HepG2 (cell line): Measurements from ENCODE around the gene CROT. TPM values are rescaled to one million over a fixed set of nuclear protein-coding genes. Genes with fewer than 3 reads are reported as not detected.

Experiments used
- AFF4 ChIP-seq: sonication (generic); formaldehyde crosslinking; IDR thresholded peaks from 2 replicates; pipeline ENCODE4 v1.4.0; 2020; ENCODE audit warnings: missing genetic modification reagents
- E2F1 ChIP-seq: sonication (generic); formaldehyde crosslinking; IDR thresholded peaks from 2 replicates; pipeline ENCODE4 v1.5.0; 2020; ENCODE audit warnings: missing genetic modification reagents
- FOXJ3 ChIP-seq: sonication (generic); formaldehyde crosslinking; IDR thresholded peaks from 2 replicates; pipeline ENCODE4 v1.4.0; 2020; ENCODE audit warnings: missing genetic modification reagents, mild to moderate bottlenecking, borderline replicate concordance
- FOXM1 ChIP-seq: sonication (generic); formaldehyde crosslinking; IDR thresholded peaks from 2 replicates; pipeline ENCODE4 v1.5.0; 2020; ENCODE audit warnings: missing genetic modification reagents
- HNF4G ChIP-seq, 2 experiments: sonication (generic) in 1 of 2; formaldehyde crosslinking in 1 of 2; IDR thresholded peaks; 2 replicates each; pipeline versions ENCODE4 v1.4.0 to v1.6.1; 2011 to 2020; ENCODE audit warnings: borderline replicate concordance in 2 of 2, low read depth in 2 of 2, mild to moderate bottlenecking in 2 of 2, low read length in 1 of 2, missing genetic modification reagents in 1 of 2, moderate library complexity in 1 of 2
- JUN ChIP-seq: sonication (generic); formaldehyde crosslinking; IDR thresholded peaks from 2 replicates; pipeline ENCODE4 v1.4.0; 2020; ENCODE audit warnings: mild to moderate bottlenecking, missing genetic modification reagents
- MXD1 ChIP-seq: sonication (generic); formaldehyde crosslinking; IDR thresholded peaks from 2 replicates; pipeline ENCODE4 v1.4.0; 2020; ENCODE audit warnings: mild to moderate bottlenecking, missing genetic modification reagents
- NCOA5 ChIP-seq: sonication (generic); formaldehyde crosslinking; IDR thresholded peaks from 2 replicates; pipeline ENCODE4 v1.4.0; 2020; ENCODE audit warnings: missing genetic modification reagents
- PCBP2 ChIP-seq: fragments of 200-400 bp; formaldehyde crosslinking; optimal IDR thresholded peaks from 2 replicates; pipeline ENCODE3; 2018; ENCODE audit warnings: low read length, low read depth; ENCODE audit not compliant: poor library complexity, severe bottlenecking
- POLR2A ChIP-seq, 2 experiments: IDR thresholded peaks; 2 replicates each; pipeline ENCODE4 v1.6.1; 2011; ENCODE audit warnings: low read depth in 2 of 2, low read length in 2 of 2, mild to moderate bottlenecking in 1 of 2, moderate library complexity in 1 of 2; ENCODE audit not compliant: insufficient read depth in 1 of 2
- TBL1XR1 ChIP-seq: fragments of 150-350 bp; IDR thresholded peaks from 2 replicates; pipeline ENCODE4 v1.6.1; 2014; ENCODE audit warnings: borderline replicate concordance, low read length; ENCODE audit not compliant: partially characterized antibody
- TEAD2 ChIP-seq: sonication (generic); formaldehyde crosslinking; IDR thresholded peaks from 2 replicates; pipeline ENCODE4 v1.9.0; 2021; ENCODE audit warnings: missing genetic modification reagents
- ZNF207 ChIP-seq: fragments of 450-650 bp; IDR thresholded peaks from 2 replicates; pipeline ENCODE4 v1.6.1; 2016; ENCODE audit warnings: antibody characterized with exemption, borderline replicate concordance
- ZNF317 ChIP-seq: sonication (generic); formaldehyde crosslinking; IDR thresholded peaks from 2 replicates; pipeline ENCODE4 v1.5.0; 2020; ENCODE audit warnings: mild to moderate bottlenecking, missing genetic modification reagents
- ZNF350 ChIP-seq: sonication (generic); formaldehyde crosslinking; IDR thresholded peaks from 2 replicates; pipeline ENCODE4 v1.4.0; 2020; ENCODE audit warnings: mild to moderate bottlenecking, low read depth, missing genetic modification reagents, borderline replicate concordance
- ZNF530 ChIP-seq: sonication (generic); formaldehyde crosslinking; IDR thresholded peaks from 2 replicates; pipeline ENCODE4 v1.5.0; 2020; ENCODE audit warnings: low read depth, mild to moderate bottlenecking, missing genetic modification reagents
- ZNF570 ChIP-seq: sonication (generic); formaldehyde crosslinking; IDR thresholded peaks from 2 replicates; pipeline ENCODE4 v1.4.0; 2020; ENCODE audit warnings: mild to moderate bottlenecking, missing genetic modification reagents, borderline replicate concordance
- ZSCAN20 ChIP-seq: sonication (generic); formaldehyde crosslinking; IDR thresholded peaks from 2 replicates; pipeline ENCODE4 v1.4.0; 2020; ENCODE audit warnings: missing genetic modification reagents, mild to moderate bottlenecking, borderline replicate concordance
- ZSCAN22 ChIP-seq: sonication (generic); formaldehyde crosslinking; IDR thresholded peaks from 2 replicates; pipeline ENCODE4 v1.4.0; 2020; ENCODE audit warnings: mild to moderate bottlenecking, missing genetic modification reagents
- polyA plus RNA-seq, 8 experiments: library from polyadenylated mRNA; depleted of rRNA in 3 of 8; stranded (reverse) in 7 of 8; unstranded in 1 of 8; fragments of >200 nt; fragmentation: Illumina TruSeq in 4 of 8; extraction: Trizol in 4 of 8; gene quantifications; 2 replicates each; pipeline versions ENCODE4 v1.2.1 to v1.2.3, GENCODE V29; 2011 to 2016; ENCODE audit warnings: low read depth in 4 of 8, missing spikeins in 1 of 8, mixed read lengths in 1 of 8; ENCODE audit not compliant: insufficient read depth in 1 of 8
- total RNA-seq, 5 experiments: library from RNA; depleted of rRNA; stranded (reverse); fragments of >200 nt; fragmentation: Illumina TruSeq; extraction: Trizol; gene quantifications; 2 replicates each; pipeline ENCODE4 v1.2.3, GENCODE V29; 2016; ENCODE audit warnings: low read depth in 1 of 5
- TF ChIP-seq, protein P1 (sequence below): fragments of 450-650 bp; IDR thresholded peaks from 2 replicates; pipeline ENCODE4 v1.6.1; 2017; ENCODE audit warnings: mild to moderate bottlenecking
- TF ChIP-seq, protein P2 (sequence below): IDR thresholded peaks from 2 replicates; pipeline ENCODE4 v1.6.1; 2012; ENCODE audit warnings: inconsistent platforms

CROT gene
- total and polyA plus RNA-seq, 2 of the 13 experiments (the other 11 are each of a cell fraction or from before 2014, with no cell fraction given): 5.0 to 13.7 TPM

DNA sequence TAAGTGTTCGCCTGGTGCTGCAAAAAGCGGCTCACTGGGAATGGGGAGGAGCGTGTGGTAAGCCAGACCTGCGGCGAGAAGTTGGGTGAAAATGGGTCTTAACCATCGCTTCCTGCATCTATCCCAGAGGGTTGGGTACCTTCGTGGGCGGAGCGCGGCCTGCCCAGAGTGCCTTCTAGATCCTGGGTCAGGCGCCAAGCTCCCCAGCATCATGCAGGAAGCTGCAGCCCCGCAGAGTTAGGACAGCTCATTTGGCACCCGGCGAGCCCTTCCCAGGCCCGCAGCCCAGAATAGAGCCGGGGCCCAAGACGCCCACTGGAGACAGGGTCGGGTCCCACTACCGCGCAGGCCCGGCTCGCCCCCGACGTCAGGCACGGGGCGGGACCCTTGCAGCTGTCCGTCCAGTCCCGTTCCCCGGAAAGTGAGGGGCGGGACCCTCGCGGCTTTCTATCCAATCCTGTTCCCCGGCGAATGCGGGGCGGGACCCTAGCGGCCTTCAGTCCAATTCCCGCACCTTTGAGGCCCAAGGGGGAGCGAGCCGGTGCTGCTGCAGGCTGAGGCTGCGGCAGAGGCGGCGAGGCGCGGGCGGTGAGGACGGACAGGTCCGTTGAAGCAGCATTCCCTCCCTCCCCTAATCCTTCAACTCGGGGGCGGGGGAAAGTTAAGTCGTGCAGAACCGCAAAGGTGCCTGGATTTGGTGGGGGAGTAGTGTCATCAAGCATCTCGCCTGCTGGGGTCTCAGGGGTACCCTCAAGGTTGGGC lies at the start of gene CROT (continued):
- TF ChIP-seq ZSCAN20 (CRISPR knock-in tag): no peak
- TF ChIP-seq AFF4 (CRISPR knock-in tag): no peak
- TF ChIP-seq POLR2A (IDR thresholded peaks at IDR 0.05; ENCODE audit: insufficient read depth in 1 of 2, low read depth in 2 of 2, low read length in 2 of 2): peak; percentile 71 to 90
- no peak; the same call in 1 of the 2 replicates for TF ChIP-seq JUN (CRISPR knock-in tag)
- peak; percentile 90 for TF ChIP-seq ZNF350 (CRISPR knock-in tag)
- TF ChIP-seq, protein P1, sequence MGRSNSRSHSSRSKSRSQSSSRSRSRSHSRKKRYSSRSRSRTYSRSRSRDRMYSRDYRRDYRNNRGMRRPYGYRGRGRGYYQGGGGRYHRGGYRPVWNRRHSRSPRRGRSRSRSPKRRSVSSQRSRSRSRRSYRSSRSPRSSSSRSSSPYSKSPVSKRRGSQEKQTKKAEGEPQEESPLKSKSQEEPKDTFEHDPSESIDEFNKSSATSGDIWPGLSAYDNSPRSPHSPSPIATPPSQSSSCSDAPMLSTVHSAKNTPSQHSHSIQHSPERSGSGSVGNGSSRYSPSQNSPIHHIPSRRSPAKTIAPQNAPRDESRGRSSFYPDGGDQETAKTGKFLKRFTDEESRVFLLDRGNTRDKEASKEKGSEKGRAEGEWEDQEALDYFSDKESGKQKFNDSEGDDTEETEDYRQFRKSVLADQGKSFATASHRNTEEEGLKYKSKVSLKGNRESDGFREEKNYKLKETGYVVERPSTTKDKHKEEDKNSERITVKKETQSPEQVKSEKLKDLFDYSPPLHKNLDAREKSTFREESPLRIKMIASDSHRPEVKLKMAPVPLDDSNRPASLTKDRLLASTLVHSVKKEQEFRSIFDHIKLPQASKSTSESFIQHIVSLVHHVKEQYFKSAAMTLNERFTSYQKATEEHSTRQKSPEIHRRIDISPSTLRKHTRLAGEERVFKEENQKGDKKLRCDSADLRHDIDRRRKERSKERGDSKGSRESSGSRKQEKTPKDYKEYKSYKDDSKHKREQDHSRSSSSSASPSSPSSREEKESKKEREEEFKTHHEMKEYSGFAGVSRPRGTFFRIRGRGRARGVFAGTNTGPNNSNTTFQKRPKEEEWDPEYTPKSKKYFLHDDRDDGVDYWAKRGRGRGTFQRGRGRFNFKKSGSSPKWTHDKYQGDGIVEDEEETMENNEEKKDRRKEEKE: no peak
- TF ChIP-seq TBL1XR1: no peak
- no peak for TF ChIP-seq PCBP2
- TF ChIP-seq ZNF207: no peak
- TF ChIP-seq MXD1 (CRISPR knock-in tag): peak; percentile 87
- no peak for TF ChIP-seq NCOA5 (CRISPR knock-in tag)
- peak; percentile 77 for TF ChIP-seq ZNF317 (CRISPR knock-in tag)
- no peak for TF ChIP-seq TEAD2 (CRISPR knock-in tag)
- peak; percentile 9; the same call in 1 of the 2 replicates for TF ChIP-seq HNF4G (IDR thresholded peaks at IDR 0.05; ENCODE audit: borderline replicate concordance, low read depth, low read length)
- TF ChIP-seq HNF4G (CRISPR knock-in tag; IDR thresholded peaks at IDR 0.05; ENCODE audit: borderline replicate concordance, low read depth): 0 out of 2 replicates have a peak, but pooled peaks have one; percentile 24
- TF ChIP-seq E2F1: no peak
- TF ChIP-seq ZNF530 (CRISPR knock-in tag): no peak
- no peak for TF ChIP-seq ZSCAN22 (CRISPR knock-in tag)
- TF ChIP-seq FOXJ3 (CRISPR knock-in tag): no peak
- TF ChIP-seq ZNF570 (CRISPR knock-in tag): no peak
- no peak for TF ChIP-seq FOXM1 (CRISPR knock-in tag)
- TF ChIP-seq, protein P2, sequence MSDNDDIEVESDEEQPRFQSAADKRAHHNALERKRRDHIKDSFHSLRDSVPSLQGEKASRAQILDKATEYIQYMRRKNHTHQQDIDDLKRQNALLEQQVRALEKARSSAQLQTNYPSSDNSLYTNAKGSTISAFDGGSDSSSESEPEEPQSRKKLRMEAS: peak; percentile 93
